Measurements from ENCODE around the gene NAV2.

The NAV2 gene

GRCh38 chr11:19821412-19821875 lies 108.8 kb downstream of the NAV2 start:
- Histone ChIP-seq H3K4me1 (ENCODE audit: control insufficient read depth, insufficient read depth, low read length) (peaks cover 4% of the 10 kb centered on the region), H3K27me3 (ENCODE audit: control insufficient read depth, insufficient read depth, low read length) (no peaks in the 10 kb centered on the region), H3K4me3 (ENCODE audit: low read length) (no peak overlapping the region), H3K9me3 (ENCODE audit: control insufficient read depth, low read length) (no peaks in the 10 kb centered on the region), H3K9ac (ENCODE audit: low read length) (no peak overlapping the region), H3K36me3 (ENCODE audit: control insufficient read depth, insufficient read depth, low read length) (no peaks in the 10 kb centered on the region)

GRCh38 chr11:19821993-19822392 lies 109.4 kb downstream of the NAV2 start:
- Histone ChIP-seq H3K9ac (ENCODE audit: low read length) (no peak overlapping the region), H3K27me3 (ENCODE audit: control insufficient read depth, insufficient read depth, low read length) (no peaks in the 10 kb centered on the region), H3K4me1 (ENCODE audit: control insufficient read depth, insufficient read depth, low read length) (peaks cover 4% of the 10 kb centered on the region), H3K4me3 (ENCODE audit: low read length) (no peak overlapping the region), H3K9me3 (ENCODE audit: control insufficient read depth, low read length) (no peaks in the 10 kb centered on the region), H3K36me3 (ENCODE audit: control insufficient read depth, insufficient read depth, low read length) (no peaks in the 10 kb centered on the region)

- Histone ChIP-seq H3K36me3 (ENCODE audit: control insufficient read depth, insufficient read depth, low read length) (no peaks in the 10 kb centered on the region), H3K27me3 (ENCODE audit: control insufficient read depth, insufficient read depth, low read length) (no peaks in the 10 kb centered on the region), H3K4me3 (ENCODE audit: low read length) (no peak overlapping the region), H3K4me1 (ENCODE audit: control insufficient read depth, insufficient read depth, low read length) (peaks cover 4% of the 10 kb centered on the region), H3K9ac (ENCODE audit: low read length) (no peak overlapping the region), H3K9me3 (ENCODE audit: control insufficient read depth, low read length) (no peaks in the 10 kb centered on the region)
These were observed 109.9 kb downstream of the NAV2 start for GRCh38 chr11:19822531-19822930.

GRCh38 chr11:19826606-19827005 lies 114.0 kb downstream of the NAV2 start:
- Histone ChIP-seq H3K36me3 (ENCODE audit: control insufficient read depth, insufficient read depth, low read length) (no peaks in the 10 kb centered on the region), H3K4me1 (ENCODE audit: control insufficient read depth, insufficient read depth, low read length) (no peaks in the 10 kb centered on the region), H3K9ac (ENCODE audit: low read length) (no peak overlapping the region), H3K9me3 (ENCODE audit: control insufficient read depth, low read length) (no peaks in the 10 kb centered on the region), H3K4me3 (ENCODE audit: low read length) (no peak overlapping the region), H3K27me3 (ENCODE audit: control insufficient read depth, insufficient read depth, low read length) (no peaks in the 10 kb centered on the region)

GRCh38 chr11:19827399-19828135 lies 114.9 kb downstream of the NAV2 start:
- Histone ChIP-seq H3K27me3 (ENCODE audit: control insufficient read depth, insufficient read depth, low read length) (no peaks in the 10 kb centered on the region), H3K9me3 (ENCODE audit: control insufficient read depth, low read length) (no peaks in the 10 kb centered on the region), H3K4me1 (ENCODE audit: control insufficient read depth, insufficient read depth, low read length) (no peaks in the 10 kb centered on the region), H3K36me3 (ENCODE audit: control insufficient read depth, insufficient read depth, low read length) (no peaks in the 10 kb centered on the region), H3K9ac (ENCODE audit: low read length) (no peak overlapping the region), H3K4me3 (ENCODE audit: low read length) (no peak overlapping the region)

- Histone ChIP-seq H3K9ac (ENCODE audit: low read length) (no peak overlapping the region), H3K4me3 (ENCODE audit: low read length) (no peak overlapping the region), H3K9me3 (ENCODE audit: control insufficient read depth, low read length) (no peaks in the 10 kb centered on the region), H3K27me3 (ENCODE audit: control insufficient read depth, insufficient read depth, low read length) (no peaks in the 10 kb centered on the region), H3K4me1 (ENCODE audit: control insufficient read depth, insufficient read depth, low read length) (no peaks in the 10 kb centered on the region), H3K36me3 (ENCODE audit: control insufficient read depth, insufficient read depth, low read length) (no peaks in the 10 kb centered on the region)
These were observed 115.9 kb downstream of the NAV2 start for GRCh38 chr11:19828382-19829108.

- H3K36me3 ChIP-seq (ENCODE audit: control insufficient read depth, insufficient read depth, low read length), result no peaks in the 10 kb centered on the region
- H3K9me3 ChIP-seq (ENCODE audit: control insufficient read depth, low read length), result no peaks in the 10 kb centered on the region
- no peak overlapping the region for H3K9ac ChIP-seq (ENCODE audit: low read length)
- no peaks in the 10 kb centered on the region for H3K4me1 ChIP-seq (ENCODE audit: control insufficient read depth, insufficient read depth, low read length)
- H3K4me3 ChIP-seq (ENCODE audit: low read length), result no peak overlapping the region
- no peaks in the 10 kb centered on the region for H3K27me3 ChIP-seq (ENCODE audit: control insufficient read depth, insufficient read depth, low read length)
These were observed 116.6 kb downstream of the NAV2 start for GRCh38 chr11:19829109-19829837.

GRCh38 chr11:19832086-19832750 lies 119.6 kb downstream of the NAV2 start:
- no peaks in the 10 kb centered on the region for H3K9me3 ChIP-seq (ENCODE audit: control insufficient read depth, low read length)
- no peak overlapping the region for H3K4me3 ChIP-seq (ENCODE audit: low read length)
- no peaks in the 10 kb centered on the region for H3K36me3 ChIP-seq (ENCODE audit: control insufficient read depth, insufficient read depth, low read length)
- no peak overlapping the region for H3K9ac ChIP-seq (ENCODE audit: low read length)
- no peaks in the 10 kb centered on the region for H3K4me1 ChIP-seq (ENCODE audit: control insufficient read depth, insufficient read depth, low read length)
- no peaks in the 10 kb centered on the region for H3K27me3 ChIP-seq (ENCODE audit: control insufficient read depth, insufficient read depth, low read length)

- H3K9ac ChIP-seq (ENCODE audit: low read length), result no peak overlapping the region
- H3K27me3 ChIP-seq (ENCODE audit: control insufficient read depth, insufficient read depth, low read length), result no peaks in the 10 kb centered on the region
- no peaks in the 10 kb centered on the region for H3K4me1 ChIP-seq (ENCODE audit: control insufficient read depth, insufficient read depth, low read length)
- no peak overlapping the region for H3K4me3 ChIP-seq (ENCODE audit: low read length)
- no peaks in the 10 kb centered on the region for H3K9me3 ChIP-seq (ENCODE audit: control insufficient read depth, low read length)
- H3K36me3 ChIP-seq (ENCODE audit: control insufficient read depth, insufficient read depth, low read length), result no peaks in the 10 kb centered on the region
These were observed 120.3 kb downstream of the NAV2 start for GRCh38 chr11:19832901-19833300.

- Histone ChIP-seq H3K4me3 (ENCODE audit: low read length) (no peak overlapping the region), H3K9ac (ENCODE audit: low read length) (no peak overlapping the region), H3K4me1 (ENCODE audit: control insufficient read depth, insufficient read depth, low read length) (no peaks in the 10 kb centered on the region), H3K36me3 (ENCODE audit: control insufficient read depth, insufficient read depth, low read length) (no peaks in the 10 kb centered on the region), H3K9me3 (ENCODE audit: control insufficient read depth, low read length) (no peaks in the 10 kb centered on the region), H3K27me3 (ENCODE audit: control insufficient read depth, insufficient read depth, low read length) (no peaks in the 10 kb centered on the region)
These were observed 122.1 kb downstream of the NAV2 start for GRCh38 chr11:19834771-19835170.

GRCh38 chr11:19836666-19837065 lies 124.0 kb downstream of the NAV2 start:
- Histone ChIP-seq H3K27me3 (ENCODE audit: control insufficient read depth, insufficient read depth, low read length) (no peaks in the 10 kb centered on the region), H3K9me3 (ENCODE audit: control insufficient read depth, low read length) (no peaks in the 10 kb centered on the region), H3K36me3 (ENCODE audit: control insufficient read depth, insufficient read depth, low read length) (no peaks in the 10 kb centered on the region), H3K4me3 (ENCODE audit: low read length) (no peak overlapping the region), H3K4me1 (ENCODE audit: control insufficient read depth, insufficient read depth, low read length) (no peaks in the 10 kb centered on the region), H3K9ac (ENCODE audit: low read length) (no peak overlapping the region)
